GM12878 (cell line): ENCODE results near the gene LAS1L. TPM values are rescaled to one million over a fixed set of nuclear protein-coding genes. Genes with fewer than 3 reads are reported as not detected.

Experiments
- ATAC-seq: fragments of 200-7000 bp; cut with Tn5 transposase; 3 replicates; pipeline ENCODE4 v1.9.1; 2020; ENCODE audit warnings: mild to moderate bottlenecking, moderate library complexity
- BruUV-seq: library from RNA; stranded (reverse); fragments of 400-500 nt; replicated peaks from 2 replicates; lab custom pipeline; 2021; lab: Mats Ljungman, UMichigan
- CTCF ChIA-PET: fragments of 300-600 bp; sonication (Branson Sonifier 250); formaldehyde crosslinking; extraction: SDS; loops from one replicate; lab custom pipeline; 2021; ENCODE audit warnings: inconsistent platforms; lab: Yijun Ruan, JAX
- POLR2A ChIA-PET: fragments of 350-600 bp; formaldehyde crosslinking; extraction: SDS; loops from one replicate; lab custom pipeline; 2021; ENCODE audit warnings: inconsistent platforms; lab: Charles Lee
- RAD21 ChIA-PET: fragments of 300-600 bp; sonication (Branson Sonifier 250); formaldehyde crosslinking; loops from one replicate; lab custom pipeline; 2023; ENCODE audit warnings: antibody characterized with exemption; ENCODE audit not compliant: unreplicated experiment; lab: Charles Lee
- SMC1A ChIA-PET: fragments of 300-600 bp; sonication (Branson Sonifier 250); formaldehyde crosslinking; loops from one replicate; lab custom pipeline; 2023; ENCODE audit not compliant: unreplicated experiment, uncharacterized antibody; lab: Charles Lee
- DNase-seq: peaks from one replicate; pipeline ENCODE4 v3.0.0-alpha.2; 2011; ENCODE audit warnings: low read depth, low spot score
- FAIRE-seq: peaks from 3 replicates; lab custom pipeline; 2011; peaks lifted over from hg19 to GRCh38; lab: Jason Lieb, UNC
- H2AFZ ChIP-seq: 2 replicates; pipeline ENCODE4 v1.6.0; 2011; ENCODE audit warnings: low read depth, low read length, control low read depth; ENCODE audit not compliant: control insufficient read depth
- H3K27ac ChIP-seq: 2 replicates; pipeline ENCODE4 v1.5.1; 2011; ENCODE audit warnings: control low read depth; ENCODE audit not compliant: control insufficient read depth, insufficient read depth
- H3K27me3 ChIP-seq, 2 experiments: replicated peaks in 1 of 2; 2 replicates each; pipeline versions ENCODE4 v1.6.0 to v1.6.1; 2011; ENCODE audit warnings: low read length in 1 of 2; ENCODE audit not compliant: control insufficient read depth in 2 of 2, insufficient read depth in 2 of 2
- H3K36me3 ChIP-seq, 2 experiments: 2 replicates each; pipeline ENCODE4 v1.5.1; 2011; ENCODE audit warnings: low read length in 1 of 2; ENCODE audit not compliant: control insufficient read depth in 2 of 2, insufficient read depth in 2 of 2
- H3K4me1 ChIP-seq: 2 replicates; pipeline ENCODE4 v1.6.1; 2011; ENCODE audit warnings: mild to moderate bottlenecking, low read length, moderate library complexity, mixed read lengths; ENCODE audit not compliant: control insufficient read depth, insufficient read depth
- H3K4me2 ChIP-seq: 2 replicates; pipeline ENCODE4 v1.6.0; 2011; ENCODE audit warnings: control low read depth; ENCODE audit not compliant: control insufficient read depth, insufficient read depth
- H3K4me3 ChIP-seq: fragments of 200-600 bp; sonication (generic); 2 replicates; pipeline ENCODE4 v1.5.1; 2016
- H3K79me2 ChIP-seq: 2 replicates; pipeline ENCODE4 v1.6.0; 2011; ENCODE audit warnings: low read length; ENCODE audit not compliant: control insufficient read depth, insufficient read depth
- H3K9ac ChIP-seq: 2 replicates; pipeline ENCODE4 v1.8.0; 2011; ENCODE audit warnings: low read length, control low read depth, mixed read lengths; ENCODE audit not compliant: control insufficient read depth, insufficient read depth
- H3K9me3 ChIP-seq: replicated peaks from 3 replicates; pipeline ENCODE4 v1.5.1; 2011; ENCODE audit warnings: mild to moderate bottlenecking, low read length; ENCODE audit not compliant: control insufficient read depth, insufficient read depth
- H4K20me1 ChIP-seq: 2 replicates; pipeline ENCODE4 v1.6.0; 2011; ENCODE audit not compliant: control insufficient read depth, insufficient read depth
- BRCA1 ChIP-seq: IDR thresholded peaks from 2 replicates; pipeline ENCODE4 v1.6.1; 2011; ENCODE audit warnings: low read depth, low read length, improper control_type of control experiment
- FOXM1 ChIP-seq: IDR thresholded peaks from 2 replicates; pipeline ENCODE4 v1.6.1; 2012; ENCODE audit warnings: low read depth, mild to moderate bottlenecking, inconsistent platforms, low read length, moderate library complexity
- MEF2B ChIP-seq: fragments of 450-650 bp; IDR thresholded peaks from 2 replicates; pipeline ENCODE4 v1.6.1; 2018; ENCODE audit warnings: mild to moderate bottlenecking, moderate library complexity; ENCODE audit not compliant: partially characterized antibody, poor library complexity, severe bottlenecking
- NFXL1 ChIP-seq: fragments of 450-650 bp; IDR thresholded peaks from 2 replicates; pipeline ENCODE4 v1.6.1; 2017; ENCODE audit warnings: antibody characterized with exemption, mild to moderate bottlenecking, borderline replicate concordance
- PAX8 ChIP-seq: fragments of 450-650 bp; IDR thresholded peaks from 2 replicates; pipeline ENCODE4 v1.6.1; 2017; ENCODE audit warnings: mild to moderate bottlenecking, moderate library complexity
- RAD21 ChIP-seq: IDR thresholded peaks from 2 replicates; pipeline ENCODE4 v1.6.1; 2011; ENCODE audit warnings: mild to moderate bottlenecking, low read depth, low read length, moderate library complexity; ENCODE audit not compliant: insufficient read depth
- RELA ChIP-seq: fragments of 450-650 bp; IDR thresholded peaks from 2 replicates; pipeline ENCODE4 v1.8.0; 2014; ENCODE audit warnings: borderline replicate concordance; ENCODE audit not compliant: partially characterized antibody
- REST ChIP-seq: IDR thresholded peaks from 2 replicates; pipeline ENCODE4 v1.6.1; 2012; ENCODE audit warnings: mild to moderate bottlenecking, low read depth, low read length
- STAT3 ChIP-seq: IDR thresholded peaks from 2 replicates; pipeline ENCODE4 v1.6.1; 2011; ENCODE audit warnings: low read depth, low read length, improper control_type of control experiment
- ZBTB4 ChIP-seq: fragments of 450-650 bp; formaldehyde crosslinking; IDR thresholded peaks from 2 replicates; pipeline ENCODE4 v1.4.0; 2022; ENCODE audit warnings: mild to moderate bottlenecking, moderate library complexity
- ZNF592 ChIP-seq: fragments of 450-650 bp; IDR thresholded peaks from 2 replicates; pipeline ENCODE4 v1.6.1; 2017; ENCODE audit warnings: mild to moderate bottlenecking, moderate library complexity
- in situ Hi-C: fragments of 300-500 bp; cut with MboI; formaldehyde crosslinking; loops from 9 replicates; pipeline ENCODE4 v1.14.3; 2018; ENCODE audit warnings: mixed read lengths
- intact Hi-C: fragments of 100-400 bp; cut with micrococcal nuclease; formaldehyde crosslinking; loops from one replicate; pipeline ENCODE4 v1.14.2; 2022; ENCODE audit not compliant: unreplicated experiment
- polyA plus RNA-seq, 11 experiments: library from polyadenylated mRNA; depleted of rRNA in 4 of 11; unstranded in 6 of 11; stranded (reverse) in 5 of 11; fragments of >200 nt; fragmentation: Nextera tagmentation in 4 of 11; fragmentation: Illumina TruSeq in 1 of 11; extraction: Ambion mirVana in 4 of 11; extraction: Trizol in 1 of 11; gene quantifications; 1 replicate in 1 of 11; 2 replicates in 10 of 11; pipeline versions ENCODE4 v1.2.1 to v1.2.3, GENCODE V29; 2011 to 2016; ENCODE audit warnings: inconsistent platforms in 2 of 11, missing spikeins in 2 of 11, low read depth in 1 of 11
- total RNA-seq, 4 experiments: library from RNA; depleted of rRNA in 3 of 4; stranded (reverse); fragments of >200 nt in 3 of 4; fragmentation: Illumina TruSeq in 1 of 4; extraction: Trizol in 1 of 4; gene quantifications; 2 replicates each; pipeline versions ENCODE4 v1.2.1 to v1.2.3, GENCODE V29; 2013 to 2021

Gene LAS1L
- total and polyA plus RNA-seq, 10 of the 15 experiments (the other 5 are each of a cell fraction or from before 2014, with no cell fraction given), result 27.4 to 100 (median 56.4) TPM

GRCh38 chrX:65576160-65576559 is 41.6 kb upstream of the LAS1L start:
- no peaks in the 10 kb centered on the region for H4K20me1 ChIP-seq
- H3K27ac ChIP-seq, result no peak overlapping the region
- in situ Hi-C loops, result no loop called here
- ATAC-seq (no peak), DNase-seq (no peak), FAIRE-seq (no peak)
- no peaks in the 10 kb centered on the region for H3K79me2 ChIP-seq
- intact Hi-C loops, result no loop called here
- CTCF ChIA-PET, result interaction anchor here (0.9 kb wide), 1 partner anchor 20 kb away, joined by 3 read pairs; no protein-coding TSS in a partner anchor
- RAD21 ChIA-PET, result no interaction called here
- no TSS peak for BruUV-seq
- no peaks in the 10 kb centered on the region for H3K9me3 ChIP-seq
- no peak overlapping the region for H3K9ac ChIP-seq
- no peak overlapping the region for H3K4me2 ChIP-seq
- POLR2A ChIA-PET, result no interaction called here
- SMC1A ChIA-PET, result no interaction called here
- no peak overlapping the region for H2AFZ ChIP-seq
- H3K4me1 ChIP-seq, result no peaks in the 10 kb centered on the region
- H3K36me3 ChIP-seq, result no peaks in the 10 kb centered on the region
- no peaks in the 10 kb centered on the region for H3K27me3 ChIP-seq
- H3K4me3 ChIP-seq, result no peak overlapping the region
- no peak for TF ChIP-seq FOXM1
- no peak for TF ChIP-seq ZBTB4 (CRISPR knock-in tag)
- no peak for TF ChIP-seq NFXL1
- TF ChIP-seq BRCA1, result no peak
- TF ChIP-seq STAT3, result no peak
- TF ChIP-seq MEF2B, result no peak
- no peak for TF ChIP-seq REST
- no peak for TF ChIP-seq PAX8
- no peak for TF ChIP-seq RELA
- no peak for TF ChIP-seq ZNF592
- no peak for TF ChIP-seq RAD21
